ENCODE results near the gene LPO.

DNA sequence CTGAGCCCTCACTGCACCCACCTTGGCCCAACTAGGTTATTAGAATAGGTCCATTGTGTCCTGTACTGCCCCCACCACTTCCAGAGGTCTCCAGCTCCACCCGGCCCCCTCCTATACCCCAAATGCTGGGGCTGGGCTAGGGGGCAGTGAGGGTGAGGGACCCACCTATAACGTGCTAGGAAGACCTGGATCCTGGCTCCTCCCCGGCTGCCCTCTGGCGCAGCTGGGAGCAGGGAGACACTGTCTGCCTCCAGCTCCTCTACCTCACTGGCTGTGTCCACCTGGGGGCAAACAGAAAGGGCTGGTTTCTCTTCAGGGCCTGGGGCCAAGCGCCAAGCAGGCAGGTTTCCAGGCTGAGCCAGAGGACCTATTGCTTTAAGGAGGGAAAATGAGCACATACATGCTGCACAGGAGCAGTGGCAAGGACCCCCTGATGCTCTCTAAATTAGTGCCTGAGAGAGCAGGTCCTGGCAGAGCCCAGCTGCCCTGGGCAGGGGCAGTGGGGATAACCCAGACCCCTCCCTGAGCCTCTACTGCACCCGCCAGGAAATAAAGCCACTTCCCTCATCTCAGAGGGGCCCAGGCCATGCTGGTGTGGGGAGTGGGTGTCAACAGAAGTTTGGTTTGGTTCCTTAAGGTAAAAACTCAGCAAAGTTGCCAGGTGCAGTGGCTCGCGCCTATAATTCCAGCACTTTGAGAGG lies 78.0 kb downstream of the LPO start:
- TF ChIP-seq EZH2 (IDR thresholded peaks at IDR 0.05) (no peak), FOXP2 (optimal IDR thresholded peaks at IDR 0.05; ENCODE audit: control extremely low read depth, extremely low read length, insufficient read depth) (no peak)

All from SK-N-MC (cell line).